SK-N-SH (cell line): ENCODE measurements around the gene SEPTIN14. TPM values are rescaled to one million over a fixed set of nuclear protein-coding genes. Genes with fewer than 3 reads are reported as not detected.

ENCODE experiments used
- CTCF ChIA-PET: fragments of 300-600, 350-600 bp; formaldehyde crosslinking; extraction: SDS; loops from one replicate; lab custom pipeline; 2021; lab: Yijun Ruan, JAX
- POLR2A ChIA-PET: fragments of 350-600 bp; sonication (Branson Sonifier 250); formaldehyde crosslinking; extraction: SDS; loops from one replicate; lab custom pipeline; 2020; ENCODE audit warnings: antibody characterized with exemption, inconsistent platforms; lab: Yijun Ruan, JAX
- DNase-seq: peaks from one replicate; pipeline ENCODE4 v3.0.0; 2012
- H2AFZ ChIP-seq: fragments of 200-600 bp; sonication (generic); 2 replicates; pipeline ENCODE4 v1.8.1; 2016; ENCODE audit warnings: antibody characterized with exemption, mild to moderate bottlenecking, low read depth
- H3F3A ChIP-seq: fragments of 200-600 bp; sonication (generic); replicated peaks from 2 replicates; pipeline ENCODE3; 2016; ENCODE audit warnings: antibody characterized with exemption, mild to moderate bottlenecking; ENCODE audit not compliant: insufficient read depth
- H3K27ac ChIP-seq, 2 experiments: fragments of 200-500 bp in 1 of 2; fragments of 200-600 bp in 1 of 2; sonication (Bioruptor generic) in 1 of 2; sonication (generic), shearing (Covaris generic) in 1 of 2; 2 replicates each; pipeline versions ENCODE4 v1.5.1 to v1.6.1; 2014 to 2016; ENCODE audit warnings: low read depth in 2 of 2, inconsistent platforms in 1 of 2, low read length in 1 of 2, mild to moderate bottlenecking in 1 of 2, mixed read lengths in 1 of 2
- H3K27me3 ChIP-seq: fragments of 200-600 bp; sonication (generic), shearing (Covaris generic); 2 replicates; pipeline ENCODE4 v1.6.1; 2016; ENCODE audit warnings: mixed run types; ENCODE audit not compliant: insufficient read depth
- H3K36me3 ChIP-seq, 2 experiments: fragments of 200-500 bp in 1 of 2; fragments of 200-600 bp in 1 of 2; sonication (Bioruptor generic) in 1 of 2; sonication (generic) in 1 of 2; replicated peaks in 1 of 2; 2 replicates each; pipeline versions ENCODE3 to v1.5.1; 2014 to 2016; ENCODE audit warnings: low read length in 1 of 2, mild to moderate bottlenecking in 1 of 2; ENCODE audit not compliant: insufficient read depth in 2 of 2, control insufficient read depth in 1 of 2
- H3K4me1 ChIP-seq, 2 experiments: fragments of 200-500 bp in 1 of 2; fragments of 200-600 bp in 1 of 2; sonication (Bioruptor generic) in 1 of 2; sonication (generic), shearing (Covaris generic) in 1 of 2; 2 replicates each; pipeline versions ENCODE4 v1.5.1 to v1.6.1; 2014 to 2016; ENCODE audit warnings: low read depth in 1 of 2, low read length in 1 of 2, mixed run types in 1 of 2; ENCODE audit not compliant: insufficient read depth in 2 of 2, control insufficient read depth in 1 of 2
- H3K4me2 ChIP-seq: fragments of 200-600 bp; sonication (generic), shearing (Covaris generic); 2 replicates; pipeline ENCODE4 v1.6.1; 2017; ENCODE audit warnings: mixed run types
- H3K4me3 ChIP-seq, 2 experiments: fragments of 200-500 bp in 1 of 2; fragments of 200-600 bp in 1 of 2; sonication (Bioruptor generic) in 1 of 2; sonication (generic), shearing (Covaris generic) in 1 of 2; 2 replicates each; pipeline versions ENCODE4 v1.5.1 to v1.8.1; 2014 to 2016; ENCODE audit warnings: low read depth in 2 of 2, inconsistent platforms in 1 of 2, low read length in 1 of 2, mild to moderate bottlenecking in 1 of 2, mixed read lengths in 1 of 2, moderate library complexity in 1 of 2
- H3K79me2 ChIP-seq: fragments of 200-600 bp; sonication (generic); 2 replicates; pipeline ENCODE4 v1.8.1; 2017; ENCODE audit warnings: mild to moderate bottlenecking; ENCODE audit not compliant: insufficient read depth
- H3K9ac ChIP-seq: fragments of 200-600 bp; sonication (generic); 2 replicates; pipeline ENCODE4 v1.6.1; 2017; ENCODE audit warnings: mixed run types
- H3K9me2 ChIP-seq: fragments of 200-600 bp; sonication (generic); 2 replicates; pipeline ENCODE4 v1.6.1; 2017; ENCODE audit warnings: mixed run types
- H3K9me3 ChIP-seq: fragments of 200-600 bp; sonication (generic); 2 replicates; pipeline ENCODE4 v1.6.1; 2017; ENCODE audit warnings: mixed run types, mild to moderate bottlenecking, moderate library complexity
- H4K20me1 ChIP-seq: fragments of 200-600 bp; sonication (generic); 2 replicates; pipeline ENCODE4 v1.6.1; 2017; ENCODE audit warnings: mild to moderate bottlenecking, mixed run types; ENCODE audit not compliant: insufficient read depth
- ELF1 ChIP-seq: IDR thresholded peaks from 2 replicates; pipeline ENCODE4 v1.4.0; 2012
- FOSL2 ChIP-seq: IDR thresholded peaks from 2 replicates; pipeline ENCODE4 v1.4.0; 2012; ENCODE audit warnings: low read depth, mild to moderate bottlenecking, moderate library complexity, borderline replicate concordance
- FOXJ3 ChIP-seq: sonication (generic); formaldehyde crosslinking; IDR thresholded peaks from 2 replicates; pipeline ENCODE4 v1.5.1; 2020; ENCODE audit warnings: mild to moderate bottlenecking, missing genetic modification reagents
- GATA2 ChIP-seq: sonication (generic); formaldehyde crosslinking; IDR thresholded peaks from 2 replicates; pipeline ENCODE4 v1.5.0; 2020; ENCODE audit warnings: mild to moderate bottlenecking, missing genetic modification reagents
- JUND ChIP-seq: IDR thresholded peaks from 2 replicates; pipeline ENCODE4 v1.4.0; 2012
- MAX ChIP-seq: IDR thresholded peaks from 2 replicates; pipeline ENCODE4 v1.4.0; 2012; ENCODE audit warnings: low read depth
- MXI1 ChIP-seq: IDR thresholded peaks from 2 replicates; pipeline ENCODE4 v1.6.1; 2012; ENCODE audit warnings: mild to moderate bottlenecking, low read depth, low read length, improper control_type of control experiment
- NRF1 ChIP-seq: IDR thresholded peaks from 2 replicates; pipeline ENCODE4 v1.6.1; 2012; ENCODE audit warnings: low read depth, mild to moderate bottlenecking, low read length
- POLR2AphosphoS5 ChIP-seq: IDR thresholded peaks from 2 replicates; pipeline ENCODE4 v1.6.1; 2012; ENCODE audit warnings: low read depth, low read length
- RAD21 ChIP-seq: IDR thresholded peaks from 2 replicates; pipeline ENCODE4 v1.6.1; 2012; ENCODE audit warnings: mild to moderate bottlenecking, low read length
- RCOR1 ChIP-seq: fragments of 150-350 bp; IDR thresholded peaks from 2 replicates; pipeline ENCODE4 v1.6.1; 2017; ENCODE audit warnings: antibody characterized with exemption, low read length
- RFX5 ChIP-seq: IDR thresholded peaks from 2 replicates; pipeline ENCODE4 v1.6.1; 2012; ENCODE audit warnings: mild to moderate bottlenecking, improper control_type of control experiment, low read length
- RXRA ChIP-seq: IDR thresholded peaks from 2 replicates; pipeline ENCODE4 v1.4.0; 2012; ENCODE audit warnings: low read depth, mild to moderate bottlenecking, borderline replicate concordance
- TEAD4 ChIP-seq: IDR thresholded peaks from 2 replicates; pipeline ENCODE4 v1.4.0; 2012; ENCODE audit warnings: mild to moderate bottlenecking, borderline replicate concordance; ENCODE audit not compliant: insufficient read depth
- USF1 ChIP-seq: IDR thresholded peaks from 2 replicates; pipeline ENCODE4 v1.4.0; 2012; ENCODE audit warnings: low read depth, borderline replicate concordance
- ZBTB33 ChIP-seq: IDR thresholded peaks from 2 replicates; pipeline ENCODE4 v1.4.0; 2012; ENCODE audit warnings: low read depth, borderline replicate concordance
- WGBS: methylation state at CpG from one replicate; pipeline ENCODE4 v1.1.6; 2017; ENCODE audit warnings: low lambda C conversion rate; 5-methylcytosine and 5-hydroxymethylcytosine counted together
- polyA plus RNA-seq, 3 experiments: library from polyadenylated mRNA; depleted of rRNA; stranded (reverse); fragments of >200 nt; gene quantifications; 2 replicates each; pipeline ENCODE4 v1.2.3, GENCODE V29; 2012
- TF ChIP-seq, protein P1 (sequence below): IDR thresholded peaks from 2 replicates; pipeline ENCODE4; 2012
- TF ChIP-seq, protein P2 (sequence below): IDR thresholded peaks from 2 replicates; pipeline ENCODE4 v1.6.1; 2012; ENCODE audit warnings: mild to moderate bottlenecking, low read depth, low read length, moderate library complexity
- TF ChIP-seq, protein P3 (sequence below): fragments of 150-350 bp; IDR thresholded peaks from 2 replicates; pipeline ENCODE4 v1.6.1; 2017; ENCODE audit warnings: antibody characterized with exemption, low read length, low read depth, borderline replicate concordance
- TF ChIP-seq, protein P4 (sequence below): fragments of 150-350 bp; IDR thresholded peaks from 2 replicates; pipeline ENCODE4 v1.6.1; 2016; ENCODE audit warnings: mild to moderate bottlenecking, low read depth, low read length

SEPTIN14 gene
- polyA plus RNA-seq, 1 of the 3 experiments (the other 2 are of a cell fraction), result not detected

DNA sequence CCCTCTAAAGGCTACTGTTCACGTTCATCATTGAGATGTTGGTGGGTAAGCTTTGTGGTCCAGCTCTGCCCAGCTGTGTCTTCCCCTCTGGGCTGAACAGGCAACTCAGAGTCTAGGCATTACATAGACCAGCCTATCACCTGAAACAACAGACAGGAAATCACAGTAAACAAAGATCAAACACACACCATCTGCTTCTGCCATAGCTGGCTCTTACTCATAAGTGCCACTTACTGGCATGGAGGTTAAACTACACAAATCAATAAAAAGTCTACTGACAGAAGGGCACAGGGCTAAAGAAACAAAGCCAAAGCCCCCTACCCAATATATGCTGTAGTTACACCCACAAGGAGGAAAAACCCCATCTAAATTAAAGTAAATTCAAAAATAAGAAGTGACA, 35.0 kb downstream of the SEPTIN14 start:
- H3K9me2 ChIP-seq, result no peaks in the 10 kb centered on the region
- H3K27me3 ChIP-seq, result no peaks in the 10 kb centered on the region
- TF ChIP-seq USF1, result no peak
- TF ChIP-seq RAD21, result no peak
- TF ChIP-seq RCOR1, result no peak
- no peak for TF ChIP-seq POLR2AphosphoS5
- TF ChIP-seq ZBTB33, result no peak
- TF ChIP-seq, protein P1, sequence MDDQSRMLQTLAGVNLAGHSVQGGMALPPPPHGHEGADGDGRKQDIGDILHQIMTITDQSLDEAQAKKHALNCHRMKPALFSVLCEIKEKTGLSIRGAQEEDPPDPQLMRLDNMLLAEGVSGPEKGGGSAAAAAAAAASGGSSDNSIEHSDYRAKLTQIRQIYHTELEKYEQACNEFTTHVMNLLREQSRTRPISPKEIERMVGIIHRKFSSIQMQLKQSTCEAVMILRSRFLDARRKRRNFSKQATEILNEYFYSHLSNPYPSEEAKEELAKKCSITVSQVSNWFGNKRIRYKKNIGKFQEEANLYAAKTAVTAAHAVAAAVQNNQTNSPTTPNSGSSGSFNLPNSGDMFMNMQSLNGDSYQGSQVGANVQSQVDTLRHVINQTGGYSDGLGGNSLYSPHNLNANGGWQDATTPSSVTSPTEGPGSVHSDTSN, result no peak
- no peak for TF ChIP-seq MXI1
- TF ChIP-seq, protein P2, sequence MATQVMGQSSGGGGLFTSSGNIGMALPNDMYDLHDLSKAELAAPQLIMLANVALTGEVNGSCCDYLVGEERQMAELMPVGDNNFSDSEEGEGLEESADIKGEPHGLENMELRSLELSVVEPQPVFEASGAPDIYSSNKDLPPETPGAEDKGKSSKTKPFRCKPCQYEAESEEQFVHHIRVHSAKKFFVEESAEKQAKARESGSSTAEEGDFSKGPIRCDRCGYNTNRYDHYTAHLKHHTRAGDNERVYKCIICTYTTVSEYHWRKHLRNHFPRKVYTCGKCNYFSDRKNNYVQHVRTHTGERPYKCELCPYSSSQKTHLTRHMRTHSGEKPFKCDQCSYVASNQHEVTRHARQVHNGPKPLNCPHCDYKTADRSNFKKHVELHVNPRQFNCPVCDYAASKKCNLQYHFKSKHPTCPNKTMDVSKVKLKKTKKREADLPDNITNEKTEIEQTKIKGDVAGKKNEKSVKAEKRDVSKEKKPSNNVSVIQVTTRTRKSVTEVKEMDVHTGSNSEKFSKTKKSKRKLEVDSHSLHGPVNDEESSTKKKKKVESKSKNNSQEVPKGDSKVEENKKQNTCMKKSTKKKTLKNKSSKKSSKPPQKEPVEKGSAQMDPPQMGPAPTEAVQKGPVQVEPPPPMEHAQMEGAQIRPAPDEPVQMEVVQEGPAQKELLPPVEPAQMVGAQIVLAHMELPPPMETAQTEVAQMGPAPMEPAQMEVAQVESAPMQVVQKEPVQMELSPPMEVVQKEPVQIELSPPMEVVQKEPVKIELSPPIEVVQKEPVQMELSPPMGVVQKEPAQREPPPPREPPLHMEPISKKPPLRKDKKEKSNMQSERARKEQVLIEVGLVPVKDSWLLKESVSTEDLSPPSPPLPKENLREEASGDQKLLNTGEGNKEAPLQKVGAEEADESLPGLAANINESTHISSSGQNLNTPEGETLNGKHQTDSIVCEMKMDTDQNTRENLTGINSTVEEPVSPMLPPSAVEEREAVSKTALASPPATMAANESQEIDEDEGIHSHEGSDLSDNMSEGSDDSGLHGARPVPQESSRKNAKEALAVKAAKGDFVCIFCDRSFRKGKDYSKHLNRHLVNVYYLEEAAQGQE, result no peak
- TF ChIP-seq JUND, result no peak
- TF ChIP-seq FOXJ3 (CRISPR knock-in tag), result no peak
- TF ChIP-seq FOSL2, result no peak
- TF ChIP-seq RFX5, result no peak
- TF ChIP-seq RXRA, result no peak
- TF ChIP-seq NRF1, result no peak
- no peak for TF ChIP-seq MAX
- TF ChIP-seq, protein P3, sequence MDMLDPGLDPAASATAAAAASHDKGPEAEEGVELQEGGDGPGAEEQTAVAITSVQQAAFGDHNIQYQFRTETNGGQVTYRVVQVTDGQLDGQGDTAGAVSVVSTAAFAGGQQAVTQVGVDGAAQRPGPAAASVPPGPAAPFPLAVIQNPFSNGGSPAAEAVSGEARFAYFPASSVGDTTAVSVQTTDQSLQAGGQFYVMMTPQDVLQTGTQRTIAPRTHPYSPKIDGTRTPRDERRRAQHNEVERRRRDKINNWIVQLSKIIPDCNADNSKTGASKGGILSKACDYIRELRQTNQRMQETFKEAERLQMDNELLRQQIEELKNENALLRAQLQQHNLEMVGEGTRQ, result no peak
- TF ChIP-seq GATA2 (CRISPR knock-in tag), result no peak
- TF ChIP-seq, protein P4, sequence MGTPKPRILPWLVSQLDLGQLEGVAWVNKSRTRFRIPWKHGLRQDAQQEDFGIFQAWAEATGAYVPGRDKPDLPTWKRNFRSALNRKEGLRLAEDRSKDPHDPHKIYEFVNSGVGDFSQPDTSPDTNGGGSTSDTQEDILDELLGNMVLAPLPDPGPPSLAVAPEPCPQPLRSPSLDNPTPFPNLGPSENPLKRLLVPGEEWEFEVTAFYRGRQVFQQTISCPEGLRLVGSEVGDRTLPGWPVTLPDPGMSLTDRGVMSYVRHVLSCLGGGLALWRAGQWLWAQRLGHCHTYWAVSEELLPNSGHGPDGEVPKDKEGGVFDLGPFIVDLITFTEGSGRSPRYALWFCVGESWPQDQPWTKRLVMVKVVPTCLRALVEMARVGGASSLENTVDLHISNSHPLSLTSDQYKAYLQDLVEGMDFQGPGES, result no peak
- TF ChIP-seq ELF1, result no peak
- TF ChIP-seq TEAD4, result no peak
- H3F3A ChIP-seq, result no peaks in the 10 kb centered on the region
- no peaks in the 10 kb centered on the region for H3K9me3 ChIP-seq
- no peak for DNase-seq
- H3K27ac ChIP-seq, result no peak overlapping the region
- ChIA-PET CTCF (interaction anchor here (0.6 kb wide), 1 partner anchor 13 kb away, joined by 3 read pairs; no protein-coding TSS in a partner anchor), POLR2A (no interaction called here)
- H3K79me2 ChIP-seq, result no peaks in the 10 kb centered on the region
- no peak overlapping the region for H2AFZ ChIP-seq
- no peaks in the 10 kb centered on the region for H3K36me3 ChIP-seq
- no peaks in the 10 kb centered on the region for H3K4me1 ChIP-seq
- WGBS, result no CpG with 5 or more reads among the region's 1 CpG
- H4K20me1 ChIP-seq, result no peaks in the 10 kb centered on the region
- H3K4me3 ChIP-seq, result no peak overlapping the region
- H3K9ac ChIP-seq, result no peak overlapping the region
- H3K4me2 ChIP-seq, result no peak overlapping the region
